Caco-2 (cell line): ENCODE data around the gene PABPC1L2B. TPM values are rescaled to one million over a fixed set of nuclear protein-coding genes. Genes with fewer than 3 reads are reported as not detected.
"Not testable (repeated sequence)": the region's sequence is repeated elsewhere in the genome, so short reads cannot be mapped to it uniquely, and the experiment has no call there.

ENCODE experiments used
- Bru-seq: library from RNA; stranded (reverse); fragments of 400-500 nt; gene quantifications from one replicate; lab custom pipeline; 2021; lab: Mats Ljungman, UMichigan
- BruChase-seq, 2 experiments: library from RNA; stranded (reverse); fragments of 400-500 nt; gene quantifications; one replicate each; lab custom pipeline; 2021; lab: Mats Ljungman, UMichigan
- BruUV-seq: library from RNA; stranded (reverse); fragments of 400-500 nt; replicated peaks from 2 replicates; lab custom pipeline; 2021; lab: Mats Ljungman, UMichigan
- CTCF ChIA-PET: fragments of 300-600 bp; sonication (Branson Sonifier 250); formaldehyde crosslinking; loops from one replicate; lab custom pipeline; 2022; ENCODE audit warnings: antibody characterized with exemption; lab: Charles Lee
- POLR2A ChIA-PET: fragments of 300-600 bp; sonication (Branson Sonifier 250); formaldehyde crosslinking; loops from one replicate; lab custom pipeline; 2022; ENCODE audit warnings: antibody characterized with exemption; lab: Charles Lee
- DNase-seq, 2 experiments: peaks; one replicate each; pipeline versions ENCODE4 v3.0.0 to v3.0.0-alpha.2; 2020 to 2022
- H3K27me3 ChIP-seq: replicated peaks from 2 replicates; pipeline ENCODE4 v1.6.0; 2011; ENCODE audit warnings: low read length; ENCODE audit not compliant: control insufficient read depth, insufficient read depth
- H3K36me3 ChIP-seq: 2 replicates; pipeline ENCODE4 v1.5.1; 2011; ENCODE audit warnings: low read length; ENCODE audit not compliant: control insufficient read depth, insufficient read depth
- H3K4me1 ChIP-seq: fragments of 250-450 bp; sonication (Bioruptor Pico); 2 replicates; pipeline ENCODE4 v1.5.1; 2020; ENCODE audit warnings: mild to moderate bottlenecking
- H3K4me3 ChIP-seq: 2 replicates; pipeline ENCODE4 v1.5.1; 2011; ENCODE audit warnings: low read depth, mild to moderate bottlenecking, control low read depth, low read length
- H3K9me3 ChIP-seq: fragments of 250-450 bp; sonication (Bioruptor Pico); 2 replicates; pipeline ENCODE4 v1.5.1; 2020; ENCODE audit warnings: mild to moderate bottlenecking, moderate library complexity
- H3K27ac Mint-ChIP-seq: one replicate; pipeline ENCODE4 v1.8.0; 2022; ENCODE audit warnings: mixed read lengths; ENCODE audit not compliant: unreplicated experiment
- H3K27me3 Mint-ChIP-seq: one replicate; pipeline ENCODE4 v1.8.0; 2022; ENCODE audit warnings: mixed read lengths; ENCODE audit not compliant: insufficient read depth, unreplicated experiment
- H3K36me3 Mint-ChIP-seq: one replicate; pipeline ENCODE4 v1.8.0; 2022; ENCODE audit warnings: mild to moderate bottlenecking, mixed read lengths; ENCODE audit not compliant: insufficient read depth, unreplicated experiment
- H3K4me1 Mint-ChIP-seq: one replicate; pipeline ENCODE4 v1.8.0; 2022; ENCODE audit warnings: low read depth, mixed read lengths; ENCODE audit not compliant: unreplicated experiment
- H3K4me3 Mint-ChIP-seq: one replicate; pipeline ENCODE4 v1.8.0; 2022; ENCODE audit warnings: mild to moderate bottlenecking, moderate library complexity, mixed read lengths; ENCODE audit not compliant: unreplicated experiment
- H3K9me3 Mint-ChIP-seq: one replicate; pipeline ENCODE4 v1.8.0; 2022; ENCODE audit warnings: mixed read lengths; ENCODE audit not compliant: unreplicated experiment
- intact Hi-C: fragments of 100-400 bp; cut with micrococcal nuclease; formaldehyde crosslinking; loops from one replicate; pipeline ENCODE4 v1.10.0; 2022; ENCODE audit not compliant: unreplicated experiment
- long read RNA-seq: library from polyadenylated mRNA; stranded (forward); transcript quantifications from one replicate; pipeline ENCODE4 v2.0.0, GENCODE V29; 2022
- total RNA-seq: library from RNA; stranded (reverse); gene quantifications from 2 replicates; pipeline ENCODE4 v1.2.3, GENCODE V29; 2022

The PABPC1L2B gene
- total RNA-seq (not detected in 2 replicates), Bru-seq, nascent RNA (not detected), BruChase-seq, experiment 1, labeled RNA remaining after a 2-hour chase (not detected), BruChase-seq, experiment 2, labeled RNA remaining after a 6-hour chase (not detected)
- long read RNA-seq = 0 reads

DNA sequence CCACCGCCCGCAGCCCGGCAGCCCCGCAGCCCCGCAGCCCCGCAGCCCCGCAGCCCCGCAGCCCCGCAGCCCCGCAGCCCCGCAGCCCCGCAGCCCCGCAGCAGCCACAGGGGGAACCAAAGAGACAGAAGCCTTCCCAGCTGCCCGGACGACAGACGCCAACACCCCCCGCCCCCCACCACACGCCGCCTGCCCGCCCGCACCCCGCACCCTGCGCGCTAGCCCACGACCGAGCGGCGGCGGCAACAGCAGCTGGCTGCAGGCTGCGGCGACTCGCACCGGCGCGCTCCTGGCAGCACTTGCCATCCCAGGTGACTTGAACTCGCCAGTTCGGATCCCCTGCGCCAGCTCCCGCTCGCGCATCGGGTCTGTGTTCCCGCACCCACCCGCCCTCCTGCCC lies at the start of gene PABPC1L2B:
PABPC1L2B (plus strand) TSS at position 207 of the 400 bp plus-strand sequence. CDS start 704 bp downstream, outside the sequence.
- H3K4me3 ChIP-seq, POLR2A ChIA-PET, DNase-seq, H3K4me1 ChIP-seq, intact Hi-C loops, H3K27me3 Mint-ChIP-seq, H3K36me3 Mint-ChIP-seq, H3K9me3 Mint-ChIP-seq, H3K9me3 ChIP-seq, H3K4me1 Mint-ChIP-seq, H3K36me3 ChIP-seq, CTCF ChIA-PET, H3K4me3 Mint-ChIP-seq, BruUV-seq, H3K27ac Mint-ChIP-seq, H3K27me3 ChIP-seq: not testable (repeated sequence)

- H3K4me3 ChIP-seq, DNase-seq, H3K27me3 ChIP-seq, H3K36me3 ChIP-seq, H3K4me1 ChIP-seq, H3K4me3 Mint-ChIP-seq, H3K36me3 Mint-ChIP-seq, H3K4me1 Mint-ChIP-seq, BruUV-seq, intact Hi-C loops, H3K9me3 Mint-ChIP-seq, H3K27ac Mint-ChIP-seq, CTCF ChIA-PET, POLR2A ChIA-PET, H3K27me3 Mint-ChIP-seq, H3K9me3 ChIP-seq: not testable (repeated sequence)
These were observed 42.8 kb upstream of the PABPC1L2B start for GRCh38 chrX:72959971-72960370.

GRCh38 chrX:72971859-72972258 lies 30.9 kb upstream of the PABPC1L2B start:
- intact Hi-C loops, H3K36me3 ChIP-seq, H3K4me1 ChIP-seq, H3K27me3 ChIP-seq, H3K4me3 Mint-ChIP-seq, H3K9me3 Mint-ChIP-seq, H3K27ac Mint-ChIP-seq, H3K4me1 Mint-ChIP-seq, H3K36me3 Mint-ChIP-seq, POLR2A ChIA-PET, H3K4me3 ChIP-seq, BruUV-seq, CTCF ChIA-PET, H3K27me3 Mint-ChIP-seq, H3K9me3 ChIP-seq, DNase-seq: not testable (repeated sequence)

- CTCF ChIA-PET, H3K9me3 ChIP-seq, POLR2A ChIA-PET, H3K27ac Mint-ChIP-seq, H3K27me3 Mint-ChIP-seq, H3K36me3 ChIP-seq, H3K27me3 ChIP-seq, intact Hi-C loops, H3K4me3 Mint-ChIP-seq, H3K4me3 ChIP-seq, H3K9me3 Mint-ChIP-seq, DNase-seq, H3K36me3 Mint-ChIP-seq, H3K4me1 Mint-ChIP-seq, BruUV-seq, H3K4me1 ChIP-seq: not testable (repeated sequence)
These were observed 27.9 kb upstream of the PABPC1L2B start for GRCh38 chrX:72974885-72975284.

- H3K9me3 Mint-ChIP-seq, POLR2A ChIA-PET, H3K27me3 Mint-ChIP-seq: not testable (repeated sequence)
These were observed 21.8 kb upstream of the PABPC1L2B start for GRCh38 chrX:72980894-72981469.

GRCh38 chrX:73004032-73004431 lies 1.3 kb downstream of the PABPC1L2B start:
- H3K9me3 Mint-ChIP-seq, H3K36me3 ChIP-seq, H3K36me3 Mint-ChIP-seq, POLR2A ChIA-PET, H3K4me1 Mint-ChIP-seq, H3K27me3 Mint-ChIP-seq, CTCF ChIA-PET, H3K4me1 ChIP-seq, H3K27ac Mint-ChIP-seq, intact Hi-C loops, H3K4me3 ChIP-seq, H3K4me3 Mint-ChIP-seq, DNase-seq, H3K9me3 ChIP-seq, H3K27me3 ChIP-seq, BruUV-seq: not testable (repeated sequence)

More at GRCh38 chrX:72980894-72981469, 21.8 kb upstream of the PABPC1L2B start:
- intact Hi-C loops, CTCF ChIA-PET, H3K27me3 ChIP-seq, H3K36me3 ChIP-seq, H3K4me3 ChIP-seq, H3K4me1 ChIP-seq, H3K4me3 Mint-ChIP-seq, BruUV-seq, DNase-seq, H3K27ac Mint-ChIP-seq, H3K36me3 Mint-ChIP-seq, H3K9me3 ChIP-seq, H3K4me1 Mint-ChIP-seq: not testable (repeated sequence)
